Neuronal stem cell (in vitro differentiated cells): ENCODE measurements around the gene GALNT17.

Experiments used
- DNase-seq: peaks from one replicate; pipeline ENCODE4 v3.0.0-alpha.2; 2013; ENCODE audit warnings: low spot score
- H2AFZ ChIP-seq: one replicate; pipeline ENCODE4 v1.6.1; 2013; ENCODE audit warnings: mild to moderate bottlenecking, low read length, inconsistent platforms
- H2AK5ac ChIP-seq: 2 replicates; pipeline ENCODE4 v1.6.1; 2013; ENCODE audit warnings: low read depth, mild to moderate bottlenecking, inconsistent platforms, low read length, moderate library complexity, mixed read lengths
- H2BK120ac ChIP-seq: 2 replicates; pipeline ENCODE4 v1.6.1; 2013; ENCODE audit warnings: low read depth, mild to moderate bottlenecking, inconsistent platforms, low read length, moderate library complexity, mixed read lengths
- H2BK12ac ChIP-seq: one replicate; pipeline ENCODE4 v1.6.1; 2013; ENCODE audit warnings: low read length, inconsistent platforms
- H2BK15ac ChIP-seq: 2 replicates; pipeline ENCODE4 v1.6.1; 2013; ENCODE audit warnings: mild to moderate bottlenecking, low read length, inconsistent platforms, mixed read lengths
- H2BK5ac ChIP-seq: one replicate; pipeline ENCODE4 v1.6.1; 2013; ENCODE audit warnings: inconsistent platforms, mild to moderate bottlenecking, low read length, moderate library complexity
- H3K14ac ChIP-seq: one replicate; pipeline ENCODE4 v1.6.1; 2013; ENCODE audit warnings: low read length, inconsistent platforms
- H3K18ac ChIP-seq: 2 replicates; pipeline ENCODE4 v1.6.1; 2013; ENCODE audit warnings: low read length, inconsistent platforms
- H3K23ac ChIP-seq: 2 replicates; pipeline ENCODE4 v1.6.1; 2013; ENCODE audit warnings: low read depth, mild to moderate bottlenecking, mixed read lengths, low read length, inconsistent platforms; ENCODE audit not compliant: poor library complexity
- H3K27ac ChIP-seq: replicated peaks from 3 replicates; pipeline ENCODE4 v1.5.1; 2013; ENCODE audit warnings: low read length, inconsistent platforms
- H3K27me3 ChIP-seq, 3 experiments: 2 replicates each; pipeline ENCODE4 v1.6.1; 2013; ENCODE audit warnings: low read length in 3 of 3, mild to moderate bottlenecking in 2 of 3, inconsistent platforms in 1 of 3, low read depth in 1 of 3, mixed read lengths in 1 of 3, moderate library complexity in 1 of 3; ENCODE audit not compliant: control insufficient read depth in 3 of 3, insufficient read depth in 3 of 3
- H3K36me3 ChIP-seq, 2 donors: replicated peaks in 1 of 2; 2 replicates each; pipeline ENCODE4 v1.6.1; 2013; ENCODE audit warnings: low read length in 2 of 2; ENCODE audit not compliant: control insufficient read depth in 2 of 2, insufficient read depth in 2 of 2
- H3K4ac ChIP-seq: 2 replicates; pipeline ENCODE4 v1.6.1; 2013; ENCODE audit warnings: inconsistent platforms, mild to moderate bottlenecking, low read length, moderate library complexity
- H3K4me1 ChIP-seq, 2 donors: 1 replicate in 1 of 2; 2 replicates in 1 of 2; pipeline ENCODE4 v1.6.1; 2013; ENCODE audit warnings: low read length in 2 of 2, low read depth in 1 of 2; ENCODE audit not compliant: control insufficient read depth in 2 of 2, insufficient read depth in 1 of 2
- H3K4me2 ChIP-seq: one replicate; pipeline ENCODE4 v1.6.1; 2013; ENCODE audit warnings: mild to moderate bottlenecking, low read length, inconsistent platforms; ENCODE audit not compliant: insufficient read depth, poor library complexity, severe bottlenecking
- H3K4me3 ChIP-seq, 2 donors: 2 replicates each; pipeline ENCODE4 v1.5.1; 2013; ENCODE audit warnings: low read length in 2 of 2, mild to moderate bottlenecking in 2 of 2, inconsistent platforms in 1 of 2, moderate library complexity in 1 of 2
- H3K79me1 ChIP-seq: one replicate; pipeline ENCODE4 v1.6.1; 2013; ENCODE audit warnings: low read depth, mild to moderate bottlenecking, inconsistent platforms, low read length, moderate library complexity
- H3K9ac ChIP-seq: one replicate; pipeline ENCODE4 v1.6.1; 2013; ENCODE audit warnings: mild to moderate bottlenecking, low read depth, low read length, inconsistent platforms; ENCODE audit not compliant: poor library complexity
- H3K9me3 ChIP-seq, 2 donors: replicated peaks in 1 of 2; 2 replicates each; pipeline versions ENCODE3 to v1.6.1; 2013; ENCODE audit warnings: low read length in 2 of 2, mild to moderate bottlenecking in 2 of 2, inconsistent platforms in 1 of 2, low read depth in 1 of 2, mixed read lengths in 1 of 2, moderate library complexity in 1 of 2; ENCODE audit not compliant: control insufficient read depth in 2 of 2, insufficient read depth in 1 of 2
- H4K8ac ChIP-seq: one replicate; pipeline ENCODE4 v1.6.1; 2013; ENCODE audit warnings: low read depth, mild to moderate bottlenecking, inconsistent platforms, low read length, moderate library complexity
- H4K91ac ChIP-seq: one replicate; pipeline ENCODE4 v1.6.1; 2013; ENCODE audit warnings: low read length, low read depth, mild to moderate bottlenecking, inconsistent platforms; ENCODE audit not compliant: poor library complexity
- WGBS, 2 donors: extraction: QIAGEN DNeasy Blood & Tissue Kit; methylation state at CpG; one replicate each; pipeline ENCODE4 v1.1.7; 2013; ENCODE audit warnings: missing lambda C conversion rate in 2 of 2, mixed read lengths in 1 of 2; ENCODE audit not compliant: insufficient read length in 2 of 2, insufficient replicate concordance in 1 of 2; ENCODE audit errors: extremely low coverage in 2 of 2; 5-methylcytosine and 5-hydroxymethylcytosine counted together

Gene GALNT17

DNA sequence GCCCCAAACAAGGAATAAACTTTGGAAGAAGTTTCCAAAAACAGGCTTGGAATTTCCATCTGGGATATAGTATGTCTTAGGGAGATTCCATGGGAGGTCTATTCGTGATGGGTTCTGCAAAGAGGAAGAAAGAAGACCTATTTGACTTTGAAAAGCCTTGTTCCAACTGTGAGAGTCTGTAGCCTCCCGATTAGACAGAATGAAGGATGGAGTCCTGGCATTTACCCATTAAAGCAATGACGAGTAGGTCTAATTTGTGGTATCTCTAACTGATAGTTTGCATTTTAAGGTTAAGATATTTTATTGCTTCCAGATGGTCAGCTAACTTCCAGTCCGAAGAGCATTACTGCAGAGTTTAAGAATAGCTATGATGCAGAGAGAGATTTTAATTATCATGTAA is 19.5 kb upstream of the GALNT17 start:
- no peak overlapping the region for H2BK120ac ChIP-seq
- no peak overlapping the region for H2BK15ac ChIP-seq
- no peaks in the 10 kb centered on the region for H3K79me1 ChIP-seq
- no peak overlapping the region for H3K4me2 ChIP-seq
- no peak overlapping the region for H3K9ac ChIP-seq
- H3K27me3 ChIP-seq: peaks cover 0 to 8% (median 0%) of the 10 kb centered on the region in 3 experiments
- peaks cover 0 to 2% of the 10 kb centered on the region in 2 donors for H3K4me1 ChIP-seq
- H4K8ac ChIP-seq: no peak overlapping the region
- H3K4me3 ChIP-seq: no peak overlapping the region
- no peak overlapping the region for H3K4ac ChIP-seq
- no peak overlapping the region for H3K23ac ChIP-seq
- H2AFZ ChIP-seq: no peak overlapping the region
- no peaks in the 10 kb centered on the region for H3K36me3 ChIP-seq
- no peak overlapping the region for H3K27ac ChIP-seq
- no peak overlapping the region for H2BK5ac ChIP-seq
- no peak overlapping the region for H2BK12ac ChIP-seq
- H3K14ac ChIP-seq: no peak overlapping the region
- DNase-seq: no peak
- no CpG with 5 or more reads among the region's 4 CpGs for WGBS, 2 donors
- no peak overlapping the region for H2AK5ac ChIP-seq
- no peaks in the 10 kb centered on the region for H3K9me3 ChIP-seq
- H4K91ac ChIP-seq: no peak overlapping the region
- H3K18ac ChIP-seq: no peak overlapping the region

DNA sequence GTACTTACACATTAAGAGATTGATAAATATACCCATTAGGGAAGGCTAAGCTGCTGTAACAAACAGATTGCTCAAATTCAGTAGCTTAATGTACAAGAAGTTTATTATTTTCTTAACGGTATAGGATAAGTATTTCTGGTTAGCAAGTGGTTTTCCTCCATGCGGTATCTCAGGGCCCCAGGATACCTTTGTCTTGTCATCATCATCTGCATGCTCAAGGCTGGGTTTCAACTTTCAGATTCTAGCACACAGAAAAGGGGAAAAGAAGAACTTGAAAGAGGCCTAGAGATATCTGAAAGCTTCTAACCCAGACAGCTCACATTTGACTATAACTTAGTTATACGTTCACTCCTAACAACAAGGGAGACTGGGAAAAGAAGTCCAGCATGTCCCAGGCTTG is 11.8 kb upstream of the GALNT17 start:
- Histone ChIP-seq H2BK12ac (no peak overlapping the region), H3K9me3 (no peaks in the 10 kb centered on the region), H2AK5ac (no peak overlapping the region), H3K79me1 (no peaks in the 10 kb centered on the region), H2AFZ (no peak overlapping the region), H3K27me3 (no peaks in the 10 kb centered on the region), H4K8ac (no peak overlapping the region), H3K4me2 (no peak overlapping the region), H2BK5ac (no peak overlapping the region), H3K9ac (no peak overlapping the region), H4K91ac (no peak overlapping the region), H2BK120ac (no peak overlapping the region), H3K14ac (no peak overlapping the region), H3K18ac (no peak overlapping the region), H3K23ac (no peak overlapping the region), H2BK15ac (no peak overlapping the region), H3K27ac (no peak overlapping the region), H3K4me3 (no peak overlapping the region), H3K36me3 (no peaks in the 10 kb centered on the region), H3K4me1 (peaks cover 0 to 3% of the 10 kb centered on the region in 2 donors), H3K4ac (no peak overlapping the region)
- WGBS, 2 donors: no CpG with 5 or more reads among the region's 3 CpGs
- DNase-seq: no peak

DNA sequence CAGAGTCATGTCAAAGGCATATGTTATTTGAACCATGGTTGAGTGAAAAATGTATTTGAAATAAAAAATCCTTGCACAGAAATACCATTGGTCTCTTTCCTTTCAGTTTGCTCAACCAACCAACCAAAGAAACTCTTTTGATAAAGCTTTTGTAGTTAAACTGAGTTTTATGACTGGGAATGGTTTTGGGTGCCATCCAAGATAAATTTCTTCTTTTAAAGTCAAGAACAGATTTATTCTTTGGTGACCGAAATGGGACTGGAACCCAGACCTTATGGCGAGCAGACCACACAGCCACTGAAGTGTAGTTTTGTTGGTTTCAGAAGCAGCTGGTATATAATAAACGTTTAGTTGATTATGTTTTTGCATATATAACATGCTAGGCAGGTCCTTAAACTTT is 2.8 kb upstream of the GALNT17 start:
- H3K79me1 ChIP-seq: peaks cover 5% of the 10 kb centered on the region
- no CpG with 5 or more reads among the region's 3 CpGs for WGBS, 2 donors
- no peak overlapping the region for H3K4me2 ChIP-seq
- H4K8ac ChIP-seq: no peak overlapping the region
- H3K36me3 ChIP-seq: no peaks in the 10 kb centered on the region
- H3K18ac ChIP-seq: no peak overlapping the region
- peaks cover 0 to 22% (median 8%) of the 10 kb centered on the region in 3 experiments for H3K27me3 ChIP-seq
- H2BK15ac ChIP-seq: no peak overlapping the region
- H3K4me3 ChIP-seq: no peak overlapping the region
- H2BK120ac ChIP-seq: no peak overlapping the region
- H3K9me3 ChIP-seq: no peaks in the 10 kb centered on the region
- H2AK5ac ChIP-seq: no peak overlapping the region
- H3K4ac ChIP-seq: no peak overlapping the region
- no peak overlapping the region for H3K9ac ChIP-seq
- H4K91ac ChIP-seq: no peak overlapping the region
- no peak for DNase-seq
- H3K23ac ChIP-seq: no peak overlapping the region
- H3K27ac ChIP-seq: no peak overlapping the region
- H2BK5ac ChIP-seq: no peak overlapping the region
- H3K14ac ChIP-seq: no peak overlapping the region
- H2BK12ac ChIP-seq: no peak overlapping the region
- no peak overlapping the region for H2AFZ ChIP-seq
- H3K4me1 ChIP-seq: peaks cover 4 to 16% of the 10 kb centered on the region in 2 donors

DNA sequence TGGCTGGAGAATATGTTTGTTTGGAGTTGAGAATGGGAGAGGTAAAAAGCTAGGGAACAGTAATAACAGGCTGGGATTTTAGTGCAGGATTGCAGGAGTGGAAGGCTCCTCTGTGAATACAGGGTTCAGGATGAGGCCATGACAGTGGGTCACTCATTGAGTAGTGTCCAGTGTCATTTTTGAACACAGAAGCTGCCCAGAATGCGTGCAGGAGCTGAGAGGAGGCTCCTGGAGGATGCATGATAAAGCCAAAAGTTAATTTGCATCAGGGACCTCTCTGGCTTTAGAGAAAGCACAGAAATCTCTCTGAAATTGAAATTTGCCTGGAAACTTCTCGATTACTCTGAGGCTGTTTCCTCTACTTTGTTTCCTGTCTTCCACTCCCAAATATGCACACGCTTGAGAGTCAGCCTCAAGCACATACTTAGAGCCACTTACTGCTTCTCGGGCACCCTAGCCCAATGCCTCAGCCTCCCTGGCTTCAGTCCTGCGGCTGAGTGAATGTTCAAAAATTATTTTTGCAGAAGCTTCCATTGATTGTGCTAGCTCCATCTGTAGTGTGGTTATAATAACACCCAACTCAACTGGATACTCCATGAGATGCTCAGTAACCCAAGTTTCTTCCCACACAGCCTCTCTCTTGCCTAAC is 1.8 kb upstream of the GALNT17 start:
- no peak overlapping the region for H2BK12ac ChIP-seq
- peaks cover 0 to 4% of the 10 kb centered on the region in 2 donors for H3K36me3 ChIP-seq

More for the DNA sequence above, 1.8 kb upstream of the GALNT17 start:
- Histone ChIP-seq H4K8ac (no peak overlapping the region), H3K14ac (no peak overlapping the region), H3K27ac (no peak overlapping the region), H3K4ac (no peak overlapping the region), H3K9me3 (no peaks in the 10 kb centered on the region), H3K4me3 (peak overlapping the region in 1 of 2 donors; percentile 83), H4K91ac (no peak overlapping the region), H2AFZ (peak overlapping the region; percentile 97), H2BK5ac (no peak overlapping the region), H3K4me1 (peaks cover 7 to 18% of the 10 kb centered on the region in 2 donors), H3K79me1 (peaks cover 5% of the 10 kb centered on the region), H3K18ac (no peak overlapping the region), H3K23ac (no peak overlapping the region), H2BK120ac (no peak overlapping the region), H2BK15ac (no peak overlapping the region), H3K9ac (no peak overlapping the region), H3K4me2 (no peak overlapping the region), H3K27me3 (peaks cover 0 to 26% (median 8%) of the 10 kb centered on the region in 3 experiments), H2AK5ac (no peak overlapping the region)
- no peak for DNase-seq
- no CpG with 5 or more reads among the region's 5 CpGs for WGBS, 2 donors
